Mammary epithelial cell (primary cell): ENCODE results near the gene FHIP1A.

ENCODE experiments used
- EZH2 ChIP-seq: IDR thresholded peaks from 2 replicates; pipeline ENCODE4 v1.6.1; 2012; ENCODE audit warnings: low read length, inconsistent platforms, borderline replicate concordance
- TF ChIP-seq, protein P1 (sequence below), 2 donors: IDR thresholded peaks in 1 of 2; conservative IDR thresholded peaks in 1 of 2; 2 replicates each; pipeline ENCODE4 v1.5.1; 2011 to 2012; ENCODE audit warnings: inconsistent platforms in 2 of 2, low read length in 2 of 2, mild to moderate bottlenecking in 2 of 2, control low read depth in 1 of 2, low read depth in 1 of 2; ENCODE audit not compliant: insufficient read depth in 1 of 2; ENCODE audit errors: extremely low read depth in 1 of 2

DNA sequence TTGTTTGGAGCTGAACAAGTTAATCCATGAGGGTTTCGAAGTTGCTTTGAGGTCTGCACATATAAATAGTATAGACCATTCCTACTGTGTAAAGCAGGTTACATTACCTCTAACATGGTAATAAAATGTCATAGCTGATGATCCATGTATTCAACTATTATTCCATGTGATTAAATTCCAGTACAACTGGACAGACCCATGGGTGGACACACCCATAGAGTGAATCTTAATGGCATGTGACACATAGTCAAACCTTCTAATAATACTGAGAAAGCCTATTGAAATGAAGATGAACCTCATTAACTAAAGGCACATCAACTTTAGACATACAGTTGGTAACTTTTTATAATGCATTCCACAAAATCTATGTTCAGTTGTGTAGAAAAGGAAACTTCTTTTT is 28.5 kb downstream of the FHIP1A start:
- TF ChIP-seq, protein P1, sequence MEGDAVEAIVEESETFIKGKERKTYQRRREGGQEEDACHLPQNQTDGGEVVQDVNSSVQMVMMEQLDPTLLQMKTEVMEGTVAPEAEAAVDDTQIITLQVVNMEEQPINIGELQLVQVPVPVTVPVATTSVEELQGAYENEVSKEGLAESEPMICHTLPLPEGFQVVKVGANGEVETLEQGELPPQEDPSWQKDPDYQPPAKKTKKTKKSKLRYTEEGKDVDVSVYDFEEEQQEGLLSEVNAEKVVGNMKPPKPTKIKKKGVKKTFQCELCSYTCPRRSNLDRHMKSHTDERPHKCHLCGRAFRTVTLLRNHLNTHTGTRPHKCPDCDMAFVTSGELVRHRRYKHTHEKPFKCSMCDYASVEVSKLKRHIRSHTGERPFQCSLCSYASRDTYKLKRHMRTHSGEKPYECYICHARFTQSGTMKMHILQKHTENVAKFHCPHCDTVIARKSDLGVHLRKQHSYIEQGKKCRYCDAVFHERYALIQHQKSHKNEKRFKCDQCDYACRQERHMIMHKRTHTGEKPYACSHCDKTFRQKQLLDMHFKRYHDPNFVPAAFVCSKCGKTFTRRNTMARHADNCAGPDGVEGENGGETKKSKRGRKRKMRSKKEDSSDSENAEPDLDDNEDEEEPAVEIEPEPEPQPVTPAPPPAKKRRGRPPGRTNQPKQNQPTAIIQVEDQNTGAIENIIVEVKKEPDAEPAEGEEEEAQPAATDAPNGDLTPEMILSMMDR (conservative IDR thresholded peaks at IDR 0.05 in 1 of 2, IDR thresholded peaks at IDR 0.05 in 1 of 2; ENCODE audit: extremely low read depth in 1 of 2, insufficient read depth in 1 of 2, low read depth in 1 of 2, low read length in 2 of 2): no peak
- TF ChIP-seq EZH2: no peak
